ENCODE data around the gene ESPL1. TPM values are rescaled to one million over a fixed set of nuclear protein-coding genes. Genes with fewer than 3 reads are reported as not detected.

ESPL1 gene
- total RNA-seq, 1 experiment from 2014 or later: 31.1 TPM

- no peak for TF ChIP-seq CTCF (IDR thresholded peaks at IDR 0.05; ENCODE audit: unreplicated experiment)
- Mint-ChIP-seq H3K4me1 (ENCODE audit: low read depth, unreplicated experiment) (peaks cover 29% of the 10 kb centered on the region), H3K4me3 (ENCODE audit: low read depth, unreplicated experiment) (no peak overlapping the region), H3K27ac (ENCODE audit: unreplicated experiment) (no peak overlapping the region), H3K9me3 (ENCODE audit: low read depth, unreplicated experiment) (no peaks in the 10 kb centered on the region), H3K36me3 (ENCODE audit: insufficient read depth, unreplicated experiment) (peaks cover 41% of the 10 kb centered on the region), H3K27me3 (ENCODE audit: unreplicated experiment) (no peaks in the 10 kb centered on the region)
- intact Hi-C loops (cut with micrococcal nuclease; ENCODE audit: unreplicated experiment): no loop called here
- BruUV-seq (replicated peaks): no TSS peak
- CTCF ChIA-PET: interaction anchor here (1.1 to 1.2 kb wide), 2 partner anchors 27 to 34 kb away, joined by 3 read pairs; partner anchors contain the start of genes ESPL1 and ITGB7
- no peak for DNase-seq
These were observed 34.4 kb upstream of the ESPL1 start for GRCh38 chr12:53233671-53234121.

- H3K9me3 Mint-ChIP-seq (ENCODE audit: low read depth, unreplicated experiment): no peaks in the 10 kb centered on the region
- H3K4me3 Mint-ChIP-seq (ENCODE audit: low read depth, unreplicated experiment): no peak overlapping the region
- BruUV-seq (replicated peaks): no TSS peak
These were observed 33.7 kb upstream of the ESPL1 start for GRCh38 chr12:53234271-53234914.

GRCh38 chr12:53235164-53235563 is 32.9 kb upstream of the ESPL1 start:
- DNase-seq: no peak
- H3K27me3 Mint-ChIP-seq (ENCODE audit: unreplicated experiment): no peaks in the 10 kb centered on the region
- intact Hi-C loops (cut with micrococcal nuclease; ENCODE audit: unreplicated experiment): no loop called here
- peaks cover 31% of the 10 kb centered on the region for H3K36me3 Mint-ChIP-seq (ENCODE audit: insufficient read depth, unreplicated experiment)
- no peaks in the 10 kb centered on the region for H3K9me3 Mint-ChIP-seq (ENCODE audit: low read depth, unreplicated experiment)
- no TSS peak for BruUV-seq (replicated peaks)
- H3K27ac Mint-ChIP-seq (ENCODE audit: unreplicated experiment): no peak overlapping the region
- no peak overlapping the region for H3K4me3 Mint-ChIP-seq (ENCODE audit: low read depth, unreplicated experiment)
- no peak for TF ChIP-seq CTCF (IDR thresholded peaks at IDR 0.05; ENCODE audit: unreplicated experiment)
- H3K4me1 Mint-ChIP-seq (ENCODE audit: low read depth, unreplicated experiment): peaks cover 20% of the 10 kb centered on the region
- CTCF ChIA-PET: no interaction called here

More at GRCh38 chr12:53234271-53234914, 33.7 kb upstream of the ESPL1 start:
- H3K4me1 Mint-ChIP-seq (ENCODE audit: low read depth, unreplicated experiment): peaks cover 22% of the 10 kb centered on the region
- TF ChIP-seq CTCF (IDR thresholded peaks at IDR 0.05; ENCODE audit: unreplicated experiment): no peak
- no peak overlapping the region for H3K27ac Mint-ChIP-seq (ENCODE audit: unreplicated experiment)
- H3K27me3 Mint-ChIP-seq (ENCODE audit: unreplicated experiment): no peaks in the 10 kb centered on the region
- H3K36me3 Mint-ChIP-seq (ENCODE audit: insufficient read depth, unreplicated experiment): peaks cover 37% of the 10 kb centered on the region
- no peak for DNase-seq
- CTCF ChIA-PET: interaction anchor here (1.2 kb wide), 1 partner anchor 33 kb away, joined by 3 read pairs; the partner anchor contains the start of gene ESPL1
- intact Hi-C loops (cut with micrococcal nuclease; ENCODE audit: unreplicated experiment): no loop called here

- no peak overlapping the region for H3K27ac Mint-ChIP-seq (ENCODE audit: unreplicated experiment)
These were observed 32.2 kb upstream of the ESPL1 start for GRCh38 chr12:53235742-53236442.

More at GRCh38 chr12:53235742-53236442, 32.2 kb upstream of the ESPL1 start:
- no peak for TF ChIP-seq CTCF (IDR thresholded peaks at IDR 0.05; ENCODE audit: unreplicated experiment)
- Mint-ChIP-seq H3K9me3 (ENCODE audit: low read depth, unreplicated experiment) (no peaks in the 10 kb centered on the region), H3K27me3 (ENCODE audit: unreplicated experiment) (no peaks in the 10 kb centered on the region), H3K4me1 (ENCODE audit: low read depth, unreplicated experiment) (peaks cover 20% of the 10 kb centered on the region), H3K36me3 (ENCODE audit: insufficient read depth, unreplicated experiment) (peaks cover 24% of the 10 kb centered on the region), H3K4me3 (ENCODE audit: low read depth, unreplicated experiment) (no peak overlapping the region)
- CTCF ChIA-PET: no interaction called here
- intact Hi-C loops (cut with micrococcal nuclease; ENCODE audit: unreplicated experiment): no loop called here
- no TSS peak for BruUV-seq (replicated peaks)
- DNase-seq: no peak
